Osteocyte (in vitro differentiated cells): ENCODE measurements around the gene THOC5. TPM values are rescaled to one million over a fixed set of nuclear protein-coding genes. Genes with fewer than 3 reads are reported as not detected.

Source experiments
- DNase-seq: peaks from one replicate; pipeline ENCODE4 v3.0.0; 2021; ENCODE audit warnings: mixed read lengths; ENCODE audit not compliant: unreplicated experiment; ENCODE audit errors: extremely low spot score
- H3K27ac Mint-ChIP-seq: one replicate; pipeline ENCODE4 v1.8.0; 2021; ENCODE audit warnings: mild to moderate bottlenecking, mixed read lengths; ENCODE audit not compliant: unreplicated experiment
- H3K27me3 Mint-ChIP-seq: one replicate; pipeline ENCODE4 v1.8.0; 2021; ENCODE audit warnings: mixed read lengths; ENCODE audit not compliant: unreplicated experiment
- H3K36me3 Mint-ChIP-seq: one replicate; pipeline ENCODE4 v1.8.0; 2021; ENCODE audit warnings: mixed read lengths; ENCODE audit not compliant: unreplicated experiment
- H3K4me1 Mint-ChIP-seq: one replicate; pipeline ENCODE4 v1.8.0; 2021; ENCODE audit warnings: mixed read lengths; ENCODE audit not compliant: unreplicated experiment
- H3K4me3 Mint-ChIP-seq: one replicate; pipeline ENCODE4 v1.8.0; 2021; ENCODE audit warnings: mild to moderate bottlenecking, moderate library complexity, mixed read lengths; ENCODE audit not compliant: unreplicated experiment
- H3K9me3 Mint-ChIP-seq: one replicate; pipeline ENCODE4 v1.8.0; 2021; ENCODE audit warnings: mixed read lengths; ENCODE audit not compliant: unreplicated experiment
- total RNA-seq: library from RNA; stranded (reverse); gene quantifications from 2 replicates; pipeline ENCODE4 v1.2.1, GENCODE V29; 2021
- TF ChIP-seq, protein P1 (sequence below): fragments of 200-600 bp; sonication (generic); IDR thresholded peaks from 2 replicates; pipeline ENCODE4 v1.5.0; 2021; ENCODE audit warnings: antibody characterized with exemption, mild to moderate bottlenecking, moderate library complexity

Gene THOC5
- total RNA-seq, 1 donor from 2014 or later = 60.0 TPM

DNA sequence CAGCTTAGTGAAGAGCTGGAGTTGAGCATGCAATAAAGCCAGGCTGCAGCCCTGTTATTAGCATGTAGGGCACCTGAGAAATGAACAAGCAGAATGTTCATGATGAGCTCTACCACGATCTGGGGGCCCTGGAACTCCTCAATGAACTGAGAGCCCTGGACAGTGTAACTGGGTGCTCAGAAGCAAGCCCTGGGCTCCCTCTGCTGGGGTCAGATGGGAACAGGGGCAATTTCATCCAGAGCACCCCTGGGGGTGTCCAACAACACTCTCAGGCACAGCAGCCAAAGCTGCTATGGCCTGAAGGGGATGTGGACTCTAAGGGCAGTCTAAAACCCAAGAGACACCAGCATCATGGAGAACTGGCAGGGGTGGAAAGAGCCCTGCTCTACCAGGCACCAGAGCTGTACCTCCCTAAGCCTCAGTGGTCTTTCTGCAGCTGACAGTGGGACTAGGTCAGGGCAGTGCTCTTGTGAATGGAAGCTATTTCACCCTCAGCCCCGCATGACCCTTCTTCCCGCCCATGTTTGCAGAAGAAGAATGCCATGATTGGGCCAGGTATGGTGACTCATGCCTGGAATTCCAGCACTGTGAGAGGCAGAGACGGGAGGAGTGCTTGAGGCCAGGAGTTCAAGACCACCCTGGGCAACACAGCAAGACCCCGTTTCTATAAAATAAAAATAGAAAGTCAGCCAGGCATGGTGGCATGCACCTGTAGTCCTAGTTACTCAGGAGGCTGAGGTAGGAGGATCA, 28.9 kb downstream of the THOC5 start:
- no peak for DNase-seq
- Mint-ChIP-seq H3K27ac (no peak overlapping the region), H3K36me3 (peaks cover 50% of the 10 kb centered on the region), H3K4me1 (no peaks in the 10 kb centered on the region), H3K9me3 (no peaks in the 10 kb centered on the region), H3K4me3 (no peak overlapping the region), H3K27me3 (no peaks in the 10 kb centered on the region)
- TF ChIP-seq, protein P1, sequence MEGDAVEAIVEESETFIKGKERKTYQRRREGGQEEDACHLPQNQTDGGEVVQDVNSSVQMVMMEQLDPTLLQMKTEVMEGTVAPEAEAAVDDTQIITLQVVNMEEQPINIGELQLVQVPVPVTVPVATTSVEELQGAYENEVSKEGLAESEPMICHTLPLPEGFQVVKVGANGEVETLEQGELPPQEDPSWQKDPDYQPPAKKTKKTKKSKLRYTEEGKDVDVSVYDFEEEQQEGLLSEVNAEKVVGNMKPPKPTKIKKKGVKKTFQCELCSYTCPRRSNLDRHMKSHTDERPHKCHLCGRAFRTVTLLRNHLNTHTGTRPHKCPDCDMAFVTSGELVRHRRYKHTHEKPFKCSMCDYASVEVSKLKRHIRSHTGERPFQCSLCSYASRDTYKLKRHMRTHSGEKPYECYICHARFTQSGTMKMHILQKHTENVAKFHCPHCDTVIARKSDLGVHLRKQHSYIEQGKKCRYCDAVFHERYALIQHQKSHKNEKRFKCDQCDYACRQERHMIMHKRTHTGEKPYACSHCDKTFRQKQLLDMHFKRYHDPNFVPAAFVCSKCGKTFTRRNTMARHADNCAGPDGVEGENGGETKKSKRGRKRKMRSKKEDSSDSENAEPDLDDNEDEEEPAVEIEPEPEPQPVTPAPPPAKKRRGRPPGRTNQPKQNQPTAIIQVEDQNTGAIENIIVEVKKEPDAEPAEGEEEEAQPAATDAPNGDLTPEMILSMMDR = peak; percentile 43

DNA sequence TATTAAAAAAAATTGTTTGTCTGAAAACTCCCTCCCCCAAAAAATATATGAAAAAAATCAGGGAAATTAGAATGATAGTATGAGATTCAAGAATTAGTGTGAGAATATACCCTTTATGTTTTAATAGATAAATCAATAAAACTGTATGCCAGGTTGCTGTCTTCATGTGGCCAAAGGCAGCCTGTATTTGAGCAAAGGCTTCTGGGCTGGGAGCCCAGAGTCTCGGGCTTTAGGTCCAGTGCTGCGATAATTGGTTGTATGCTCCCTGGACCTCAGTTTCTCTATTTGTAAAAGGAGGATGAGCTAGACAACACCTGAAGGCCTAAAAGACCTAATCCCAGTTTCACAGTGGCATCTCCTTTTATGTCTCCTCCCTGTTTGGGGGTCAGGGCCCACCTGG, 29.8 kb downstream of the THOC5 start:
- no peak for DNase-seq
- H3K36me3 Mint-ChIP-seq = peaks cover 50% of the 10 kb centered on the region
- H3K4me1 Mint-ChIP-seq = no peaks in the 10 kb centered on the region
- H3K4me3 Mint-ChIP-seq = no peak overlapping the region
- no peaks in the 10 kb centered on the region for H3K27me3 Mint-ChIP-seq
- no peaks in the 10 kb centered on the region for H3K9me3 Mint-ChIP-seq
- TF ChIP-seq, protein P1 = no peak
- no peak overlapping the region for H3K27ac Mint-ChIP-seq

DNA sequence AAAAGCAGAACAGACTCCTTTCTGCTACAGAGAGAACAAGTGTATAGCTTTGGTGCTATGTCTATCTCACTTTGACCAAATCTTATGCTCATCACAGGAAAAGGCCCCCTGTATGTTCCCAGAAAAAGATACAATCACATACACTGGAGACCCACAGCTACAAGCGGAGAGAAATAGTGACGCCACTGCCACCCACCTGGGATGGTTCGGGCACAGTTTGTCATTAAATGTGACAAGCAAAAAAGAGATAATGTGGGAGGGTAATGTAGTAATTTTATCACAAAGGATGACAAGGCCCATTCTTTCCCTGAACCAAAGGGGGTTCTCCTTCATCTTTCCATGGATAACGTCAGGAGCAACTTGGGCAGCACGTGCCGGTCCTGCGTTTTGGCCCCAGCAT, 32.0 kb downstream of the THOC5 start:
- no peak overlapping the region for H3K27ac Mint-ChIP-seq
- DNase-seq = no peak
- H3K4me1 Mint-ChIP-seq = no peaks in the 10 kb centered on the region
- no peak overlapping the region for H3K4me3 Mint-ChIP-seq
- no peaks in the 10 kb centered on the region for H3K27me3 Mint-ChIP-seq
- TF ChIP-seq, protein P1 = no peak
- peaks cover 43% of the 10 kb centered on the region for H3K36me3 Mint-ChIP-seq
- no peaks in the 10 kb centered on the region for H3K9me3 Mint-ChIP-seq

DNA sequence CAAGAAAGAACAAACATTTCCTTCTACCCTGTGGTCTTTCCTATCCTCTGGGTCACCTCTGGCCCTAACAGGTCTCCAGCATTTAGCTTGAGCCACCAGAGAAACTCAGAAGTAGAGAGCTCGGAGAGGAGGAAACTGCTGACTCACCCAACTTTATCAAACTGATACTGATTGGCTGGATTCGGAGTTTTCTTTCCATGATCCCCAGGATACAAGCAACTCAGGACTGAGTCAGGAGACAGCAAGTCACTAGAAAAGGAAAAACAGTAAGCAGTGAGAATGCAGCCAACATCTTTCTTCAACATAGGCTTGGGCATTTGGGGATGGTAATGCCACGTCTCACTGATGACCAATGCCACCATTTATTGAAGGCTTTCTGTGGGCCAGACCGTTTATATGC, 32.7 kb downstream of the THOC5 start:
- H3K27me3 Mint-ChIP-seq = no peaks in the 10 kb centered on the region
- H3K4me1 Mint-ChIP-seq = no peaks in the 10 kb centered on the region
- no peaks in the 10 kb centered on the region for H3K9me3 Mint-ChIP-seq
- TF ChIP-seq, protein P1 = no peak
- no peak overlapping the region for H3K4me3 Mint-ChIP-seq
- DNase-seq = no peak
- H3K27ac Mint-ChIP-seq = no peak overlapping the region
- peaks cover 45% of the 10 kb centered on the region for H3K36me3 Mint-ChIP-seq

DNA sequence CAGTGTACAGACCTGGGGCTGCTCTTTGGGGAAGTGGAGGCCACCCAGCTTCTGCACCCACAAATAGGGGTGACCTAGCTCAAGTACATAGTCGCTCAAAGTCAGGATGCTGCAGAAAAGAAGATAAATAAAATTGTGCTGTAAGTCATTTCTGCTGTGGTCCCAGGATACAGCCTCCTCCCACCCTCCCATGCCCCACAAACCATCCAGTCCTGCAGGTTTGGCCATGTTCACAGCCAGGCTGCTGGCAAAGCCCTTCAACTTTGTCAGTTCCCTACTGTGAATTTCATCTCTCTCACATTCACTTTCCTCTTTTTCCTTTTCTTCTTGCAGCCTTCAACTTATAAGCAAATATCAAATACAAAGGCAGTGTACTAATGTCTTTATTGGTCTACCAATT, 33.6 kb downstream of the THOC5 start:
- Mint-ChIP-seq H3K27ac (no peak overlapping the region), H3K36me3 (peaks cover 47% of the 10 kb centered on the region), H3K9me3 (no peaks in the 10 kb centered on the region), H3K4me1 (no peaks in the 10 kb centered on the region), H3K27me3 (no peaks in the 10 kb centered on the region), H3K4me3 (no peak overlapping the region)
- DNase-seq = no peak
- TF ChIP-seq, protein P1 = no peak
